BE2C (cell line): ENCODE measurements around the gene DISC1.

Experiments used
- DNase-seq: peaks from one replicate; pipeline ENCODE4 v3.0.0-alpha.2; 2020
- H3K27me3 ChIP-seq: fragments of 250-450 bp; sonication (Bioruptor Pico); 2 replicates; pipeline ENCODE4 v1.5.1; 2020; ENCODE audit warnings: mild to moderate bottlenecking
- H3K36me3 ChIP-seq: fragments of 250-450 bp; sonication (Bioruptor Pico); 2 replicates; pipeline ENCODE4 v1.5.1; 2020; ENCODE audit warnings: mild to moderate bottlenecking
- H3K4me1 ChIP-seq: fragments of 250-450 bp; sonication (Bioruptor Pico); 2 replicates; pipeline ENCODE4 v1.5.1; 2020
- H3K4me3 ChIP-seq: 2 replicates; pipeline ENCODE4 v1.5.1; 2011; ENCODE audit warnings: low read depth, low read length
- H3K9me3 ChIP-seq: fragments of 250-450 bp; sonication (Bioruptor Pico); 2 replicates; pipeline ENCODE4 v1.5.1; 2020
- CTCF ChIP-seq: IDR thresholded peaks from 2 replicates; pipeline ENCODE4 v1.5.1; 2012; ENCODE audit warnings: mild to moderate bottlenecking, low read depth, low read length

DISC1 gene

DNA sequence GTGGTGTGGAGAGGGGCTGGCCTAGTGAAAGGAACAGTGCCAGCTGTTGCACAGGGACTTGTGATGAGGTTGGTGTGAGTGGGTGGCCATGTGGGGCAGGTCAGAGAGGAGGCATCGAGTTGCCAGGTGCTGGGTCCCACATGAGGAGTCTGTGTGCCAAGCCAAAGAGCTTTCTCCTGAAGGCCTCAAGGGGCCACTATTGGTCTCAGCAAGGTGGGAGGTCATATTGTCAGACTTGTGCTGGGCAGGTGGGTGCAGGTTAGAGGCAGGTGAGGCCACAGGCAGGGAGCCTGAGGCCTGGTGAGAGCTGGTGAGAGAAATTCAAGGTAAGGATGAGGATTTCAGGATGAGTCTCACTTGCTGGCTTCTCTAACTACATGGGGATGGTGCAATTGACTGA is 256.8 kb downstream of the DISC1 start:
- H3K4me3 ChIP-seq = no peak overlapping the region
- no peak for DNase-seq
- no peaks in the 10 kb centered on the region for H3K27me3 ChIP-seq
- TF ChIP-seq CTCF = no peak
- no peaks in the 10 kb centered on the region for H3K9me3 ChIP-seq
- no peaks in the 10 kb centered on the region for H3K36me3 ChIP-seq
- H3K4me1 ChIP-seq = peaks cover 26% of the 10 kb centered on the region

- H3K4me3 ChIP-seq = no peak overlapping the region
- H3K36me3 ChIP-seq = no peaks in the 10 kb centered on the region
- peaks cover 14% of the 10 kb centered on the region for H3K4me1 ChIP-seq
- no peaks in the 10 kb centered on the region for H3K9me3 ChIP-seq
- H3K27me3 ChIP-seq = no peaks in the 10 kb centered on the region
- TF ChIP-seq CTCF = no peak
- no peak for DNase-seq
Observed at GRCh38 chr1:231885209-231885854, 258.7 kb downstream of the DISC1 start.

DNA sequence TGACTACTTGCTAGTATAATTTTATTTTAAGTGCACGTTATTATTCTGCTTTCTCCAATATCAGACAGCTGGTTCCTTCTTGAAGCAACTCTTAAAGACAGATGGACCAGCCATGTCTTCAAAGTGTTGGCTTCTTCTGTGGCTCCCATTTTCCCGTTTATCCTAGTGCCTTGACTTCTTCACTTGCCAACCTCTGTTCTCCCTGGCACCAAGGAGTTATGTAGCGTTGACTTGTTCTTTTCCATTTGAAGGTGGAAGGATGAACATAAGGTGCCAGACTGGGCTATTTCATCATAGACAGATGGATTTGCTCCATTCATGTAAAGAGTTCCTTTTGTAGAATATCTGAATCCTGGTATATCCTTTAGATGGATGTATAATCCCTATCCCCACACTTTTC is 260.6 kb downstream of the DISC1 start:
- no peak for DNase-seq
- Histone ChIP-seq H3K36me3 (no peaks in the 10 kb centered on the region), H3K9me3 (no peaks in the 10 kb centered on the region), H3K27me3 (no peaks in the 10 kb centered on the region), H3K4me1 (peaks cover 13% of the 10 kb centered on the region), H3K4me3 (no peak overlapping the region)
- no peak for TF ChIP-seq CTCF

GRCh38 chr1:231887866-231888265 is 261.3 kb downstream of the DISC1 start:
- TF ChIP-seq CTCF = no peak
- H3K27me3 ChIP-seq = no peaks in the 10 kb centered on the region
- no peak for DNase-seq
- H3K36me3 ChIP-seq = no peaks in the 10 kb centered on the region
- H3K9me3 ChIP-seq = no peaks in the 10 kb centered on the region
- no peak overlapping the region for H3K4me3 ChIP-seq
- H3K4me1 ChIP-seq = peaks cover 13% of the 10 kb centered on the region

GRCh38 chr1:231890791-231891190 is 264.2 kb downstream of the DISC1 start:
- DNase-seq = no peak
- Histone ChIP-seq H3K4me3 (no peak overlapping the region), H3K36me3 (no peaks in the 10 kb centered on the region), H3K4me1 (peaks cover 2% of the 10 kb centered on the region; the same call in 1 of the 2 replicates), H3K27me3 (no peaks in the 10 kb centered on the region), H3K9me3 (no peaks in the 10 kb centered on the region)
- TF ChIP-seq CTCF = no peak

GRCh38 chr1:231893400-231894102 is 267.0 kb downstream of the DISC1 start:
- no peak for TF ChIP-seq CTCF
- no peaks in the 10 kb centered on the region for H3K36me3 ChIP-seq
- H3K9me3 ChIP-seq = no peaks in the 10 kb centered on the region

More at GRCh38 chr1:231893400-231894102, 267.0 kb downstream of the DISC1 start:
- no peaks in the 10 kb centered on the region for H3K4me1 ChIP-seq
- H3K4me3 ChIP-seq = no peak overlapping the region
- no peak for DNase-seq
- no peaks in the 10 kb centered on the region for H3K27me3 ChIP-seq
